K562 (cell line): Measurements from ENCODE around the gene DISC1.
"Not testable (repeated sequence)": the region's sequence is repeated elsewhere in the genome, so short reads cannot be mapped to it uniquely, and the experiment has no call there.

Source experiments
- ARID2 ChIP-seq: fragments of 450-650 bp; IDR thresholded peaks from 2 replicates; pipeline ENCODE4 v1.6.1; 2017; ENCODE audit warnings: antibody characterized with exemption, mild to moderate bottlenecking
- BRD4 ChIP-seq: fragments of 200-600 bp; sonication (generic); IDR thresholded peaks from 2 replicates; pipeline ENCODE4 v1.6.1; 2017; ENCODE audit warnings: inconsistent platforms
- JUNB ChIP-seq: fragments of 450-650 bp; formaldehyde crosslinking; conservative IDR thresholded peaks from 2 replicates; pipeline ENCODE4 v1.4.0; 2020; ENCODE audit warnings: mild to moderate bottlenecking
- RFX1 ChIP-seq: fragments of 450-650 bp; IDR thresholded peaks from 2 replicates; pipeline ENCODE4 v1.6.1; 2016; ENCODE audit warnings: mild to moderate bottlenecking, moderate library complexity

DNA sequence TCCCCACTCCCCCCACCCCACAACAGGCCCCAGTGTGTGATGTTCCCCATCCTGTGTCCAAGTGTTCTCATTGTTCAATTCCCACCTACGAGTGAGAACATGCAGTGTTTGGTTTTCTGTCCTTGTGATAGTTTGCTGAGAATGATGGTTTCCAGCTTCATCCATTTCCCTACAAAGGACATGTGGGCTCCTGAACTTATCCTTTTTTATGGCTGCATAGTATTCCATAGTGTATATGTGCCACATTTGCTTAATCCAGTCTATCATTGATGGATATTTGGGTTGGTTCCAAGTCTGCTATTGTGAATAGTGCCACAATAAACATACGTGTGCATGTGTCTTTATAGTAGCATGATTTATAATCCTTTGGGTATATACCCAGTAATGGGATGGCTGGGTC, 280.7 kb downstream of the DISC1 start:
- not testable (repeated sequence) for TF ChIP-seq BRD4; ARID2; RFX1; JUNB (CRISPR knock-in tag)
